DOHH2 (cell line): ENCODE results near the gene CD209.

ENCODE experiments used
- EZH2phosphoT487 ChIP-seq: fragments of 200-600 bp; sonication (generic); IDR thresholded peaks from 2 replicates; pipeline ENCODE4 v1.6.1; 2017; ENCODE audit warnings: borderline replicate concordance, mild to moderate bottlenecking, antibody characterized with exemption, low read length, moderate library complexity, mixed read lengths
- TF ChIP-seq, protein P1 (sequence below): fragments of 200-600 bp; sonication (generic); IDR thresholded peaks from one replicate; pipeline ENCODE4 v1.5.1; 2014; ENCODE audit warnings: antibody characterized with exemption, mild to moderate bottlenecking, low read depth, low read length; ENCODE audit not compliant: poor library complexity, severe bottlenecking

GRCh38 chr19:7722231-7722651, 25.1 kb downstream of the CD209 start:
- TF ChIP-seq, protein P1, sequence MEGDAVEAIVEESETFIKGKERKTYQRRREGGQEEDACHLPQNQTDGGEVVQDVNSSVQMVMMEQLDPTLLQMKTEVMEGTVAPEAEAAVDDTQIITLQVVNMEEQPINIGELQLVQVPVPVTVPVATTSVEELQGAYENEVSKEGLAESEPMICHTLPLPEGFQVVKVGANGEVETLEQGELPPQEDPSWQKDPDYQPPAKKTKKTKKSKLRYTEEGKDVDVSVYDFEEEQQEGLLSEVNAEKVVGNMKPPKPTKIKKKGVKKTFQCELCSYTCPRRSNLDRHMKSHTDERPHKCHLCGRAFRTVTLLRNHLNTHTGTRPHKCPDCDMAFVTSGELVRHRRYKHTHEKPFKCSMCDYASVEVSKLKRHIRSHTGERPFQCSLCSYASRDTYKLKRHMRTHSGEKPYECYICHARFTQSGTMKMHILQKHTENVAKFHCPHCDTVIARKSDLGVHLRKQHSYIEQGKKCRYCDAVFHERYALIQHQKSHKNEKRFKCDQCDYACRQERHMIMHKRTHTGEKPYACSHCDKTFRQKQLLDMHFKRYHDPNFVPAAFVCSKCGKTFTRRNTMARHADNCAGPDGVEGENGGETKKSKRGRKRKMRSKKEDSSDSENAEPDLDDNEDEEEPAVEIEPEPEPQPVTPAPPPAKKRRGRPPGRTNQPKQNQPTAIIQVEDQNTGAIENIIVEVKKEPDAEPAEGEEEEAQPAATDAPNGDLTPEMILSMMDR, result no peak
- no peak for TF ChIP-seq EZH2phosphoT487
